Lower leg skin (tissue), 3 donors: Measurements from ENCODE around the gene NIFK.

Experiments
- CTCF ChIP-seq, 3 donors: fragments of 450-650 bp; IDR thresholded peaks; one replicate each; pipeline ENCODE4 v1.5.1; 2016; ENCODE audit warnings: antibody characterized with exemption in 3 of 3, mild to moderate bottlenecking in 3 of 3, moderate library complexity in 2 of 3
- POLR2A ChIP-seq, 2 donors: fragments of 450-650 bp; IDR thresholded peaks; one replicate each; pipeline ENCODE4 v1.6.1; 2016 to 2017; ENCODE audit warnings: antibody characterized with exemption in 2 of 2, mild to moderate bottlenecking in 1 of 2, moderate library complexity in 1 of 2

- TF ChIP-seq CTCF (IDR thresholded peaks at IDR 0.05), result no peak
- TF ChIP-seq POLR2A (IDR thresholded peaks at IDR 0.05), result no peak
Observed at GRCh38 chr2:121697108-121697631, 39.5 kb downstream of the NIFK start.
